Testis (tissue), 3 donors: ENCODE data around the gene MSI2. TPM values are rescaled to one million over a fixed set of nuclear protein-coding genes. Genes with fewer than 3 reads are reported as not detected.

ENCODE experiments used
- DNase-seq: peaks from one replicate; pipeline ENCODE4 v3.0.0-alpha.2; 2019
- H3K27ac ChIP-seq, 2 donors: fragments of 200-600 bp; sonication (generic); one replicate each; pipeline ENCODE4 v1.5.1; 2019
- H3K27me3 ChIP-seq: fragments of 200-600 bp; sonication (generic); one replicate; pipeline ENCODE4 v1.5.1; 2019
- H3K36me3 ChIP-seq: fragments of 200-600 bp; sonication (generic); one replicate; pipeline ENCODE4 v1.5.1; 2017; ENCODE audit warnings: low read depth; ENCODE audit errors: missing control alignments
- H3K4me1 ChIP-seq: fragments of 200-600 bp; sonication (generic); one replicate; pipeline ENCODE4 v1.5.1; 2019
- H3K4me3 ChIP-seq, 2 donors: fragments of 200-600 bp; sonication (generic); one replicate each; pipeline ENCODE4 v1.5.1; 2017 to 2019
- H3K9me3 ChIP-seq: fragments of 200-600 bp; sonication (generic); one replicate; pipeline ENCODE4 v1.5.1; 2017
- POLR2A ChIP-seq: fragments of 450-650 bp; IDR thresholded peaks from one replicate; pipeline ENCODE4 v1.6.1; 2017; ENCODE audit warnings: antibody characterized with exemption, mild to moderate bottlenecking, moderate library complexity
- WGBS, 2 donors: methylation state at CpG; one replicate each; pipeline ENCODE4 v1.1.5; 2018; 5-methylcytosine and 5-hydroxymethylcytosine counted together
- intact Hi-C: fragments of 100-400 bp; cut with DNase I; formaldehyde crosslinking; loops from one replicate; pipeline ENCODE4 v1.15.1; 2023; ENCODE audit warnings: low total_unique reads
- polyA plus RNA-seq: library from polyadenylated mRNA; stranded (reverse); fragments of 350-450 nt; fragmentation: Illumina TruSeq; extraction: RNeasy Lipid Tissue Mini Kit (QIAGEN cat#74804); gene quantifications from one replicate; pipeline ENCODE4 v1.2.3, GENCODE V29; 2014; ENCODE audit warnings: low read depth, low replicate concordance; ENCODE audit not compliant: insufficient read depth
- total RNA-seq, 2 donors: library from RNA; depleted of rRNA; stranded (reverse); fragments of >200 nt; gene quantifications; one replicate each; pipeline ENCODE4 v1.2.3, GENCODE V29; 2016
- TF ChIP-seq, protein P1 (sequence below), 3 experiments: fragments of 450-650 bp in 2 of 3; fragments of 200-600 bp in 1 of 3; sonication (generic) in 1 of 3; IDR thresholded peaks; one replicate each; pipeline ENCODE4 v1.5.1; 2016 to 2019; ENCODE audit warnings: antibody characterized with exemption in 3 of 3, mild to moderate bottlenecking in 2 of 3, moderate library complexity in 1 of 3

The MSI2 gene
- total and polyA plus RNA-seq, 3 donors from 2014 or later, result 46.5 to 106 (median 76.6) TPM

DNA sequence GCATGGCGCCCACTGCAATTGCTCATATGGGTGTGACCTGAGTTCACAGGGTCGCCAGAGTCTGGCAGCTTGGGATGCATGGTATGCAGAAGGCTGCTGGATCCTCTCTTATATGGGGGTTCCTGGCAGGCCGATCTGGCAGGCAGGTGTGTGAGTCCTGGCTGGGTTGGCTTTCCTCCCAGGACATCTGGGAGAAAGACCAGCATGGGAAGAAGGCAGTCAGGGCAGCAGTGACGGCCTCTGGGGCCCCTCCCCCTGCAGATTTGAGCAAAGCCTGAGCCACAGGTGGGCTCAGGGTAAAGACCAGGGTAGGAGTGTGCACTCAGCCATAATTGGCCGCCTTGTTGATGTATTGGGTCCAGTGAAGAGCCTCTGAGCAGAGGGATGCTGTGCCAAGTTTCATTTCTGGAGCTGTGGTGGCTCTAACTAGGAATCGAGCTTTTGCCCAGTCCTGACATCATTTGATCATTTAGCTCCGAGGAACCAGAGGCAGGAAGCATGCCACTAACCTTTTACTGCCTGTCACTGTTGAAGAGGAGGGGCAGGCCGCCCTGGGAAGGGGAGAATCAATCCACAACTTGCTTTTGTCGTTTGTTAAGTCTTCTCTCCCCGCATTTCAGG lies 314.5 kb downstream of the MSI2 start:
- DNase-seq, result no peak
- H3K4me1 ChIP-seq, result no peaks in the 10 kb centered on the region
- 71 to 79% methylated on average over 10 of the region's 10 CpGs for WGBS, 2 donors
- H3K4me3 ChIP-seq, result no peak overlapping the region
- H3K27ac ChIP-seq, result no peak overlapping the region
- intact Hi-C loops, result no loop called here
- no peaks in the 10 kb centered on the region for H3K27me3 ChIP-seq
- H3K9me3 ChIP-seq, result no peaks in the 10 kb centered on the region
- TF ChIP-seq, protein P1, sequence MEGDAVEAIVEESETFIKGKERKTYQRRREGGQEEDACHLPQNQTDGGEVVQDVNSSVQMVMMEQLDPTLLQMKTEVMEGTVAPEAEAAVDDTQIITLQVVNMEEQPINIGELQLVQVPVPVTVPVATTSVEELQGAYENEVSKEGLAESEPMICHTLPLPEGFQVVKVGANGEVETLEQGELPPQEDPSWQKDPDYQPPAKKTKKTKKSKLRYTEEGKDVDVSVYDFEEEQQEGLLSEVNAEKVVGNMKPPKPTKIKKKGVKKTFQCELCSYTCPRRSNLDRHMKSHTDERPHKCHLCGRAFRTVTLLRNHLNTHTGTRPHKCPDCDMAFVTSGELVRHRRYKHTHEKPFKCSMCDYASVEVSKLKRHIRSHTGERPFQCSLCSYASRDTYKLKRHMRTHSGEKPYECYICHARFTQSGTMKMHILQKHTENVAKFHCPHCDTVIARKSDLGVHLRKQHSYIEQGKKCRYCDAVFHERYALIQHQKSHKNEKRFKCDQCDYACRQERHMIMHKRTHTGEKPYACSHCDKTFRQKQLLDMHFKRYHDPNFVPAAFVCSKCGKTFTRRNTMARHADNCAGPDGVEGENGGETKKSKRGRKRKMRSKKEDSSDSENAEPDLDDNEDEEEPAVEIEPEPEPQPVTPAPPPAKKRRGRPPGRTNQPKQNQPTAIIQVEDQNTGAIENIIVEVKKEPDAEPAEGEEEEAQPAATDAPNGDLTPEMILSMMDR (IDR thresholded peaks at IDR 0.05), result no peak
- no peak for TF ChIP-seq POLR2A
- H3K36me3 ChIP-seq, result no peaks in the 10 kb centered on the region

DNA sequence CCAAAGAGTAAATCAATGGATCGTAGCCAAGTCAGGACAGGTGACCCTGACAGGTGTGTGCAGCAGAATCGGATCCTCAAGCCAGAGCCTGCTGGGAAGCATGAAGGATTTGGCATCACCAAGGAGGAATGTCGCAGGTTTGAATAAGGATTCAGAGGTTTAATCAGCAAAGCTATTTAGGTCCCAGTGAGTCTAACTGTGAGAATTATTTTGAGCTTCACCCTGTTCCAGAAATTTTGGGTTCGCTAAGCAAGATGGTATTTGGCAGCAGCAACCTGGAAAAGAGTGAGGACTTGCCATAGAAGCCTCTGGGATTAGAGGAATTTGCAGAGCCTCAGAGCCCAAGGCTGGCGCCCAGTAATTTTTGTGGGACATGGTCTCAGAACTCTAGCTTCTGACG lies 315.7 kb downstream of the MSI2 start:
- DNase-seq, result no peak
- WGBS, 2 donors, result 89 to 92% methylated on average over 6 of the region's 6 CpGs
- H3K9me3 ChIP-seq, result no peaks in the 10 kb centered on the region
- no peak overlapping the region for H3K4me3 ChIP-seq
- H3K27ac ChIP-seq, result no peak overlapping the region
- intact Hi-C loops, result no loop called here
- TF ChIP-seq, protein P1 (IDR thresholded peaks at IDR 0.05), result no peak
- TF ChIP-seq POLR2A, result no peak
- no peaks in the 10 kb centered on the region for H3K36me3 ChIP-seq
- H3K4me1 ChIP-seq, result peaks cover 2% of the 10 kb centered on the region
- no peaks in the 10 kb centered on the region for H3K27me3 ChIP-seq

DNA sequence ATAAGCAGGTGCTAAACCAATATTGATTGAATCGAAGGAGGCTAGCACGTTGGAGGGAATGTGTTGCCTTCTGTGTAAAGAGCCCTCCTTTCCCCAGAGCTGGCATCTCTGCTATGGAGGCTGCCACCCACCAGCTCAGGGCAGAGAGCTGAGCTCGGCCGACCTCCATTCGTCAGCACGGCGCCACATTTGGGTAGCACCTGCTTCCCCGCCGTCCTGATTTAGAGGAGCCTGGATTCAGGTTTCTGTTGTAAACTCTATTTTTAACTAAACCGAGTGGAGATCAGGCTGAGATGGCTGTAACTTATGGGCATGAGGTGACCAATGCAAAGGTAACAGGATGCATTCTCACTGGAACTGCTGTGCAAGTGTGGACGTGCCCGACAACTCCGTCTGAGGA lies 316.3 kb downstream of the MSI2 start:
- intact Hi-C loops, result no loop called here
- Histone ChIP-seq H3K9me3 (no peaks in the 10 kb centered on the region), H3K27me3 (no peaks in the 10 kb centered on the region), H3K27ac (no peak overlapping the region), H3K4me1 (peaks cover 7% of the 10 kb centered on the region), H3K36me3 (no peaks in the 10 kb centered on the region), H3K4me3 (no peak overlapping the region)
- no peak for DNase-seq
- TF ChIP-seq POLR2A, result no peak
- TF ChIP-seq, protein P1 (IDR thresholded peaks at IDR 0.05), result no peak
- WGBS, 2 donors, result 95 to 96% methylated on average over 11 to 13 of the region's 13 CpGs

DNA sequence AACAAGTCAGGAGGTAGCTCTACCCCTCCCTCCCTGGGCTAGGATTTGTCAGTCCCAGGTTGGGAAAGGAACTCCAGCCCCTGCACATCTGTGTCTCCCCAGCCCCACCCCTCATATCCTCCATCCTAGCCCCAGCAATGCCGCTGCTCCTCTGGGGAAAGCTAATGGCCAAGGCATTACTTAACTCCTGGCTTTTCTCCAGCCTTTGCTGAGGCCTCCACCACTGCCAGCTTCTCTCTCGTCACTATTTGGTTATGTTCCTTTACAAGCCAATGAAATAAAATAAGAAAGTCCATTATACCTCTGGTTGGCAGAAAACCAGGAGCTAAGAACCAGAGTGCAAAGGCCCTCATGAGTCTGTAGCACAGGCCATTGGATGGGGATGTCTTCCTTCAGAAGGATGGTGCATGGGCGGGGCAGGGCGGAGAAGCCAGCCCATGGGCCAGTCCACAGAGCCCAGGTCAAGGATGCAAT lies 317.8 kb downstream of the MSI2 start:
- TF ChIP-seq, protein P1 (IDR thresholded peaks at IDR 0.05), result no peak
- TF ChIP-seq POLR2A, result no peak

DNA sequence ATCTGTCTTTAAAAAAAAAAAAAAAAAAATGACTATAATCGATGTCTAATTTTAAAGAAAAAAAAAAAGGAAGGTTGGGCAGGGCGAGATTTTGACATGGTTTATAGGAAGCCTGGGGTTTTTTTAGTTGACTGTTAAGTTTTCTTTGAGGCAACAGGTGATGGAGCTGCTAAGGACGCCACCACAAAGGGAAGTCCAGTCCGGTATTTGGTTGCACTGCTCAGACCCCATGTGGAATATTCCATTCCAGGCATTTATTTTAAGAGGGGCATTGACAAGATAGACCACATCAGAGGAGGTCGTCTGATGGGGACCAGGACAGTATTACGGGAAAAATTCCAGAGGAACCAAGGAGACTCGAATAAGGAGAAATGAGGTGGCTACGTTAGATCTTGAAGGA lies 320.4 kb downstream of the MSI2 start:
- no peaks in the 10 kb centered on the region for H3K27me3 ChIP-seq
- H3K27ac ChIP-seq, result peak overlapping the region in 1 of 2 donors; percentile 68
- intact Hi-C loops, result no loop called here
- H3K4me1 ChIP-seq, result peaks cover 19% of the 10 kb centered on the region
- H3K36me3 ChIP-seq, result no peaks in the 10 kb centered on the region
- WGBS, 2 donors, result 85 to 91% methylated on average over 8 of the region's 8 CpGs
- no peaks in the 10 kb centered on the region for H3K9me3 ChIP-seq
- no peak overlapping the region for H3K4me3 ChIP-seq
- no peak for DNase-seq
- TF ChIP-seq, protein P1 (IDR thresholded peaks at IDR 0.05), result no peak
- no peak for TF ChIP-seq POLR2A

More for the DNA sequence above, 317.8 kb downstream of the MSI2 start:
- Histone ChIP-seq H3K27me3 (no peaks in the 10 kb centered on the region), H3K4me3 (no peak overlapping the region), H3K36me3 (no peaks in the 10 kb centered on the region), H3K27ac (no peak overlapping the region), H3K9me3 (no peaks in the 10 kb centered on the region), H3K4me1 (peaks cover 19% of the 10 kb centered on the region)
- DNase-seq, result no peak
- intact Hi-C loops, result no loop called here
- WGBS, 2 donors, result 64 to 79% methylated on average over 3 to 4 of the region's 4 CpGs
